GM18858 (cell line): ENCODE measurements around the gene FAM13C.

Experiments used
- ATAC-seq: cut with Tn5 transposase; IDR thresholded peaks from one replicate; pipeline ENCODE4 v1.9.1; 2021; ENCODE audit not compliant: unreplicated experiment

The FAM13C gene

DNA sequence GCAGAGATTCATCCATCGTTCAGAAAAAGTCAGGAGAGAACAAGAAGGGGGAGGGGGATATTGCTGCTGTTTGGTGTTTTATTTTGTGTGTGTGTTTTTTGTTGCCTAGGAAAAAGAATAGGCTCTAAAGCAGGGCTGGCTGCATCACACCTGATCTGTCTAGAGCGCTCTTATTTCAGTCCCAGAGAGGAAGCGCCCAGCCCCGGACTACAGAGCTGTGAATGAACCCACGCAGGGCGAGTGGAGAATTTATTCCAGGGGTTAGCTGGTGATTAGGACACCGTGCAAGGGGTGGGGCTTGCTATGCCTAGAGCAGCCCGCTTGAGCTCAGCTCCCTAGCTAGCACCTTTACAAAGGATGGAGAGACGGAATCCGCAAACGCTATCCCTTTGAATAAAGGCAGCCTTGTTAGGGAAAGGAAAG lies 621 bp upstream of the FAM13C start:
- ATAC-seq, result no peak

DNA sequence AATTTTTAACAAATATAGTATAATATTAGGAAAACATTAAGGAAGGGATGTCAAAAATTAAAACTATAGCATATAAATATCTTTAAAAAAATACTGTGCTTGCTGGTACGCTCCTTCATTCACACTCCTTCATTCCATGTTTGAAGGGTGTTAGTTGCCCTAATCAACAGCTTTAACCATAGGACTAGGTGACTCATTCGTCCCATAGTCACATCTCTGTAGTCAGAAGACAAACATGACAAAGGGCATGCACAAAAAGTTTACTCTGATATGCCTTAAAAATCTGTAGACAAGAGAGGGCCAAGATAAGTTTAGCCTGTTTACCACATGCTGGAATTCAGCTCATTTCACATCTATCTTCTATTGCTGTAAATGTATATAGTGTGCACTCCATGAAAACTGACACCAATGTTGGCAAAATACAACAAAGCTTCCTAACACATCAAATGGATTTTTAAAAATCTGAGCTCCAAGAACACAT lies 646 bp downstream of the FAM13C start:
- ATAC-seq, result no peak

DNA sequence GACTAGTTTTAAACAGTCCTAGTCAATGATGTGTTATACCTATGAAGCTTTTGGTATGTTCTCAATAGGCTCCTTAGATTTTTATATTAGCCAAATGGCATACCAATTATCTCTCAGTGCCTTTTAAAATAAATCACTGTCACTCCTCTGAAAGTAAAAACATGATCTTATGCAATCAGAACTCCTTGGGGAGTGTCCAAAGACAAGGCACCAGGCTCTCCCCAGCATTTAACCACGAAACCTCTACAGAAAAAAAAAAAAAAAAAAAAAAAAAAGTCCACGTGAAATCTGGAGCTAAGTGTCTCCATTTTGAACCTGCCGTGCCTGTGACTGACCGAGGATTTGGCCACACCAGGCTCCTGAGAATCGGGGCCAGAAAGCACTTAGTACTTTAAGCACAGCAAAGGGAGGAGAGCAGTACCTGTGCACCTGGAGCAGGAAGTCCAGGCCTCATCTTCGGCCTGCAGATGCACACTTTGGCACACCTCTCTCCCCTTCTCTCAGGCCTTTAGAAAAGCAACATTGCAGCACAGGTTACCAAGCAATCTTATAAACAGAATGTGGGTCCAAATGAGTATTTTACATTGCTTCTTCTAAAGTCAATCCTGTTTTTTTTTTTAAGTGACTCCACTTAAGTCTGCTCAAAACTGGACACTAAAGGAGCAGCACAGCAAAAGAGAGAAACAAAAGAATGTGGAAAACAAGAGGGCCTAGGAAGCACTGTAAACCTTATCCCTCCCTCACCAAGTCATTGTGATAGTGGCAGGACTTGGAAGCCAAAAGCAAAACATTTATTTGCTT lies 1.5 kb downstream of the FAM13C start:
- ATAC-seq, result no peak

- ATAC-seq, result no peak
Observed at GRCh38 chr10:59358576-59358975, 3.8 kb downstream of the FAM13C start.

GRCh38 chr10:59354434-59354833 lies 7.9 kb downstream of the FAM13C start:
- no peak for ATAC-seq

DNA sequence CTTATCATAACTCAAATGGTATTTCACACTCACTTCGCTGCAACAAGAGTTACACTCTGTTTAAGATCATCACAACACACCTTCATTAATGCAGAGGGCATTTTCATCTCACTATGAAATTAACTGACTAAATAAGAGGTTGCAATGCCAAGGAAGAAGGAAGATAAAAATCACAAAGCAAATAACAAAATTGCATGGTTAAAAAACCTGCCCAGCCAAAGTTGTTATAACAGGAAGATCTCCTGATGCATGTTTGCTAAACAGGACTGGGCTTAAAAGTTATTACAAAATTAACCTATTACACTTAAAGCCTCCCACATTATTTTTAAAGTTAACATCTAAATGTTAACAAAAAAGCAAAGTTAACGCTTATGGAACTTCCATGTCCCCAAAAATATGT lies 11.8 kb downstream of the FAM13C start:
- no peak for ATAC-seq

- ATAC-seq, result no peak
Observed at GRCh38 chr10:59346321-59346720, 16.0 kb downstream of the FAM13C start.

GRCh38 chr10:59342723-59343122 lies 19.6 kb downstream of the FAM13C start:
- no peak for ATAC-seq

GRCh38 chr10:59342000-59342399 lies 20.3 kb downstream of the FAM13C start:
- no peak for ATAC-seq

GRCh38 chr10:59340285-59340684 lies 22.1 kb downstream of the FAM13C start:
- ATAC-seq, result no peak

GRCh38 chr10:59339351-59339750 lies 23.0 kb downstream of the FAM13C start:
- no peak for ATAC-seq

- ATAC-seq, result no peak
Observed at GRCh38 chr10:59337201-59337652, 25.1 kb downstream of the FAM13C start.

- no peak for ATAC-seq
Observed at GRCh38 chr10:59336632-59337031, 25.7 kb downstream of the FAM13C start.

DNA sequence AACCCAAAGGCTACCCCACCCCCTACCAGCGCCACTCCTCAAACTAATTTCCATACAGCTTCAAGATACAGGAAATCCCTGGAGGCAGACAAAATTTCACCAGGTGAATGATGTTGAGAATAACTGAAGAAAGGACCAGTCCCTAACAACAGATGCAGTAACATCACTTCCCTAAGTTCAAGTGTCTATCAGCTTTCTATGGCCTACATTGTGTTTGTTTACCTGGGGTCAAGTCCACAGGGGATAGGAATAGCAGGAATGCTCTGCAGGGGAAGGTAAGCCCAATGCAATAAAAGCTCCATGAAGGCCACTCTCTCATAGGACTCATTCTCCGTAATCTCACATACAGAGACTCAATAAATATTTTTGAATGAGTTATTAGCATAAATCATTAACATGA lies 26.9 kb downstream of the FAM13C start:
- no peak for ATAC-seq

DNA sequence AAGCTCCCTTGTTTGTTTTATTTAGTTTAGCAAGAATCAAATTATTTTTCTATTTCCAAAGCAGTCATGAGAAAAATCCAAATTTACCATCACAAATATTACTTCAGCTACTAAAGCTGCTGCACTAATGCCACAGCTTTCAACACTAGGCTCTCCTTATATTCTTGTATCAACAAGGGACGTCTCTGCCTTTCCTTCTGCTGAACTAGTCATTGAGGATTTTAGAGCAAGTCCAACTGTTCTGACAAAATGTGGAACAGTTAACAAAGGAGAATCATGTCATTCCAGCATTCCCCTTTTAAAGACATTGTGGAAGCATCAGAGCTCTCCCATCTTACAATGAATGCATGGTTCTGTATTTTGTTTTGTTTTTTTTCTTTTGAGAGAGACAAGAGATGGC lies 28.6 kb downstream of the FAM13C start:
- no peak for ATAC-seq

DNA sequence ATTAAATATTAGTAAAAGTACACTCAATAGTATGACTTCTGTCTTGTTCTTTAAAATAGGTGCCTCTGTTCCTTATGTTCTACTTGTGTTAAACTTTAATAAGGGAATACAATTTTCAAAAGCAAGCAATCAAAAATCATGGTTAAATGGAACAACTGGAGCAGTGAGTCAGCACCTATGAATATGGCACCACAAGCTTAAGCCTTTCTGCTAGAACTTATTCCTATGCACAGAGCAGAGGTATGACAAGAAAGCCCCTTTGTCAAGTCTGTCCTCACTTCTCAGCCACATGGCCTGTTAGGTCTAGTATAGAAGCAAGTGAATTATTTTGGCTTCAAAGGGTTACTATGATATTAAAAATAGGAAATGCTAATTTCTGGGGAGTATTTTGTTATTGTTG lies 29.8 kb downstream of the FAM13C start:
- ATAC-seq, result no peak

DNA sequence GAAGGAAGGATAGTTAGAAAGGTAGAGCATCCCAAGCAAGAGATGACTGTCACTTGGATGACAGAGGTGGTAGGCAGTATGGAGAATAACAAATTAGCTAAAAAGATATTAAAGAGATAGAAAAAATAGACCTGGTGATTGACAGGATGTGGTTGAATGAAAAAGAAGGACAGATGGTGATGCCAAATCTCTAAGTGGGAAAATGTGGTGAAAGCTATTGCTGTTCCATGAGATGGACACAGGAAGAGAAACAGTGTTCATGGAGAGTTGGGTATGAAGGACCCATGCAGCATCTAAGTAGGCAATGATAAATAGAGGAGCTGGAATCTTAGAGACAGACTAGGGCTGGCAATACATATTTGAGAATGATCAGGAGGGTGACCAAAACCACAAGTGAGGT lies 30.7 kb downstream of the FAM13C start:
- no peak for ATAC-seq

DNA sequence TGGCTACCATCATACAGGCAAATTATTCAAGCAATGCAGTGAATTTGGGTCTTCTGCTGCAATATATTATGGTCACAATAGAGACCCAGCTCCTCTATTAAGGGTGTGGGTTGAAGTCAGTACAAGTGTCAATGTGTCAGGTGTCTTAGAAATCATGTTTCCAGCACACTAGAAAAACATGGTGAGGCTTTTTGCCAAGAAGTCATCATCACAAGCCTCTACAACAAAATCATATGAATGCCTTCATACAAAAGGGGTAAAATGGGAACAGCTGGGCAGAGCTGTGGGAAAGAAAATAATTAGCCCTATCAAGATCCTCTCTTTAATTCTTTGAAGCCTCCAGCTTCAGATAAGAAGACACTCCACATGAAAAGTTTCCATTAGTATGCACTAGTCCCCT lies 37.2 kb downstream of the FAM13C start:
- ATAC-seq, result no peak

- ATAC-seq, result no peak
Observed at GRCh38 chr10:59324597-59324996, 37.8 kb downstream of the FAM13C start.

DNA sequence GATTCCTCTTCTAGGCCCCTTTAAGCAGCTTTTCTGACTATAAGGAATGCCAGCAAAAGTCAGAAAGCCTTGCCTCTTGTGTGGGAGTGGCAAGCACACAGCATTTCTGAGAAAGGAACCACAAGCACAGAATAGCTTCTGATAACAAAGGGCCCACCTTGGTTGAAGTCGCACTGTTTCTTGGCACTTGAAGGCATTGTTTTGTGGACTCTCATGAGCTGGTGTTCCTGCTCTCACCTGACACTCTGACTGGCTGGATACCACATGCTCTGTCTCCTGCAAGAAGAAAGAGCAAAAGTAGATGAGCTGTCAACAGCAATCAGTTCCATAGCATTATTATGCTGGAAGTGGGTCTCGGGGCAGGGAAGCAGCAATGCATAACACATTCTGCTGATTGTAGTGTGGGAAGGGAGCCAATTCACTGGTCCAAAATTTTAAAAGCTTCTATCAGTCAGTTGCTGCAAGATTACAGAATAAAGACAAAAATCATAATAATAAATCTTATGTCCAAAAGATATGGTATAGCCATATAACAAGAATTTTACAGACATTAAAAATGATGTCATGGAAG lies 38.4 kb downstream of the FAM13C start:
- no peak for ATAC-seq

GRCh38 chr10:59323036-59323459 lies 39.3 kb downstream of the FAM13C start:
- no peak for ATAC-seq

DNA sequence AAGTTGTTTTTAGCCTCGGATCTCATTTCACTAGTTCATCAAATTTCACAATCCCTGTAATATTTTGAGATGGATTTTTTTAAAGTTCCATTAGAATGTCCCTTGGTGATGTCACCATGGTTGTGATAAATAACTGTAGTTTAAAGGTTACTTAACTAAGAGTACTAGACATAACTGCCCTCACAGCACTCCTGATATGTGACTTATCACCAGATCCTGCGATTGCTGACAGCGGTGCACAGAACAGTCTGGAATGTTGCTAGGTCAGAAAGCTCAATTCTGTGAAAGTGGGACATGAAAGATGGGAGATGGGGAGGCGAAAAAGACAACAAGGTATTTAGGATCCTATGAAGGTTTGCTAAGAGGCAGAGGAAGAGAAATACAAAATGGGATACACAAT lies 40.2 kb downstream of the FAM13C start:
- ATAC-seq, result no peak

DNA sequence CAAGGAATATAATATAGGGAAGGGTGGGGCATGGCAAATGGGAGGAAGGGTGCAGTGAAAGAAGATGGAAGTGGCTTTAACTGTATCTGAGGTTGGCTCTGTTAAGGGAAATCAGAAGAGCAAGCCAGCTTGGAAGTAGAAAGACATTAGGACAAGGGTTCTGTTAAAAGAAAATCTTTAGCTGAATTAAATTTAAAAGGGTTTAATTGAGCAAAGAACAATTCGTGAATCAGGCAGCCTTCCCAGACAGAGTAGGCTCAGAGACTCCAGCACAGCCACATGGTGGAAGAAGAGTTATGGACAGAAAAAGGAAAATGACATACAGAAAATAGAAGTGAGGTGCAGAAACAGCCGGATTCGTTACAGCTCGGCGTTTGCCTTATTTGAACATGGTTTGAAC lies 42.0 kb downstream of the FAM13C start:
- no peak for ATAC-seq
